Immature natural killer cell (primary cell): ENCODE data around the gene IZUMO1R. TPM values are rescaled to one million over a fixed set of nuclear protein-coding genes. Genes with fewer than 3 reads are reported as not detected.

Source experiments
- DNase-seq, 3 donors: peaks; one replicate each; pipeline ENCODE4 v3.0.0; 2022; ENCODE audit warnings: mixed read lengths in 1 of 3
- H3K27ac Mint-ChIP-seq, 6 donors: one replicate each; pipeline ENCODE4 v1.8.0; 2020; ENCODE audit warnings: mixed read lengths in 6 of 6, mild to moderate bottlenecking in 5 of 6, inconsistent platforms in 4 of 6, moderate library complexity in 3 of 6
- H3K27me3 Mint-ChIP-seq, 3 donors: one replicate each; pipeline ENCODE4 v1.8.0; 2020 to 2021; ENCODE audit warnings: low read depth in 3 of 3, mild to moderate bottlenecking in 3 of 3, mixed read lengths in 3 of 3, moderate library complexity in 3 of 3, inconsistent platforms in 1 of 3
- H3K36me3 Mint-ChIP-seq, 3 donors: one replicate each; pipeline ENCODE4 v1.8.0; 2020; ENCODE audit warnings: mixed read lengths in 3 of 3, inconsistent platforms in 2 of 3, mild to moderate bottlenecking in 2 of 3
- H3K4me1 Mint-ChIP-seq, 2 donors: one replicate each; pipeline ENCODE4 v1.8.0; 2020; ENCODE audit warnings: inconsistent platforms in 2 of 2, mild to moderate bottlenecking in 2 of 2, mixed read lengths in 2 of 2, moderate library complexity in 1 of 2
- H3K4me3 Mint-ChIP-seq, 5 donors: one replicate each; pipeline ENCODE4 v1.8.0; 2020; ENCODE audit warnings: mild to moderate bottlenecking in 5 of 5, mixed read lengths in 5 of 5, inconsistent platforms in 3 of 5, moderate library complexity in 3 of 5
- H3K9me3 Mint-ChIP-seq, 6 donors: one replicate each; pipeline ENCODE4 v1.8.0; 2020; ENCODE audit warnings: mild to moderate bottlenecking in 6 of 6, mixed read lengths in 6 of 6, inconsistent platforms in 4 of 6, moderate library complexity in 3 of 6
- polyA plus RNA-seq, 3 donors: library from polyadenylated mRNA; unstranded; fragments of 300-500 nt; fragmentation: Illumina TruSeq; gene quantifications; one replicate each; pipeline ENCODE4 v1.2.3, GENCODE V29; 2021

IZUMO1R gene
- polyA plus RNA-seq, 3 donors from 2014 or later: not detected

DNA sequence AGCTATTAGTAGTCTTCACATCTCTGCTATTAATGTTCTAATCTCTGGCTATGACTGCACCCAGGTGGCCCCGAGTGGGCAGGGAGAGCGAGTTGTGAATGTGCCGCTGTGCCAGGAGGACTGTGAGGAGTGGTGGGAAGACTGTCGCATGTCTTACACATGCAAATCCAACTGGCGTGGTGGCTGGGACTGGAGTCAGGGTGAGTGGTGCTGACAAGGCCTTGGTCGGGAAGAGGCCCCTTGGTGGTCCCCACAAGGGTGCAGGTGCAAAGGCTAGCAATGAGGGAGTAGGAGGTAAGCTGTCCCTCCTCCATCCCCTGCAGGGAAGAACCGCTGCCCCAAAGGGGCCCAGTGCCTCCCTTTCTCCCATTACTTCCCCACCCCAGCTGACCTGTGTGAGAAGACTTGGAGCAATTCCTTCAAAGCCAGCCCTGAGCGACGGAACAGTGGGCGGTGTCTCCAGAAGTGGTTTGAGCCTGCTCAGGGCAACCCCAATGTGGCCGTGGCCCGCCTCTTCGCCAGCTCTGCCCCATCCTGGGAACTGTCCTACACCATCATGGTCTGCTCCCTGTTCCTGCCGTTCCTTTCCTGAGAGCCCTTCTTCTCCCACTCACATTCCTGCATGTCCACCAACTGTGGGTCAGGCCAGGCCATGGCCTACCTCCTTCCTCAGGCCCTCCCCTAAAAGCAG is 2.9 kb downstream of the IZUMO1R start:
- Mint-ChIP-seq H3K4me3 (no peak overlapping the region), H3K27ac (no peak overlapping the region), H3K36me3 (no peaks in the 10 kb centered on the region), H3K27me3 (peaks cover 0 to 7% (median 4%) of the 10 kb centered on the region in 3 donors), H3K9me3 (no peaks in the 10 kb centered on the region), H3K4me1 (no peaks in the 10 kb centered on the region)
- no peak for DNase-seq

GRCh38 chr11:94308024-94308423 is 3.6 kb downstream of the IZUMO1R start:
- no peak overlapping the region for H3K27ac Mint-ChIP-seq
- H3K36me3 Mint-ChIP-seq: no peaks in the 10 kb centered on the region
- H3K9me3 Mint-ChIP-seq: no peaks in the 10 kb centered on the region
- H3K4me1 Mint-ChIP-seq: no peaks in the 10 kb centered on the region
- H3K27me3 Mint-ChIP-seq: peaks cover 0 to 7% (median 5%) of the 10 kb centered on the region in 3 donors
- H3K4me3 Mint-ChIP-seq: no peak overlapping the region
- DNase-seq: no peak

DNA sequence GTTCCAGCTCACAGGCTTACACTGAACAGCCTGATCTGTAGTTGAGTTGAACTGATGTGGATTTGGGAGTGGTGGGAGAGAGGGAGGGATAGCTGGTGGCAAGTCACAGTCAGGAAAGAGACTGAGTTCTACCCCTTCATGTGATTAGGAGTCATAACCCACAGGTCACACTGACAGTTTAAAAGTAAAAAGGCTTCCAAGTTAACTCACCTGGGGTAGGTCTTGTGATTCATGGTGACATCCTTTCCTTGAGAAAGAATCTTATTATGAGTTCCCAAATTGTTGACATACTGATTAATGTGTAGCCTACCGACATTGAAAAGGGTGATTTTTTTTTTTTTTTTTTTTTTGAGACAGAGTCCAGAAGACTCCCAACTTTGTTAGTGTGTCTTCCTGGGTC is 5.4 kb downstream of the IZUMO1R start:
- Mint-ChIP-seq H3K4me1 (no peaks in the 10 kb centered on the region), H3K4me3 (no peak overlapping the region)

DNA sequence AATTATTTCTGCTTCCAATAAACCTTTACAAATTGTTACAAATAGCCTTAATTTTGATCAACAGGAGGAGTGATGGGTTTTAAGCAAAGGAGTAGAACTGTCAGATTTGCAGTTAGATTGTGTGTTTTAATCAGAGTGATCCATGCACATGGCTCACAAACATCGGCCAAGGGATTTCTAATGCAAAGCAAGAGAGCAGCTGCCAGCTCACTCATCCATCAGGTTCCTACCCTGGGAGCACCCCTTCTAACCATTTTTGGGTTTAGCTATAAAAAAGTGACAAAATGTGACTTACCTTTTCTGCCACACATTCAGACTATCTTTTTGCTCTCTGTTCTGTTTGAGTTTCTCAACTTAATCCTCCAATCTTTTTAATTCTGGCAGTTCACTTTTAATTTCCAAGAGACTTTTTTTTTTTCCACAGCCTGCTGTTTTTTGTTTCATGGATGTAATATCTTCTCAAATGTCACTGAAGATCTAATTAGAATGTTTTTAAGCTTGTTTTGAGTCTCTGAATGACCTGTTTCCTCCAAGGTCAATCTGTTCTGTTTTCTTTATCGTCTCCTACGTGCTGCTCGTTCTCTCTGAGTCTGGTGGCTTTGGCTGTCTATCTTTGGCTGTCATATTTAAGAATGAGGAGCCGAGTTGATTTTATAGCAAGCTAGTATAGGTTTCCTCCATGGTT is 6.0 kb downstream of the IZUMO1R start:
- no peak for DNase-seq
- H3K27me3 Mint-ChIP-seq: peaks cover 2 to 19% (median 4%) of the 10 kb centered on the region in 3 donors

More for the DNA sequence above, 5.4 kb downstream of the IZUMO1R start:
- no peak for DNase-seq
- Mint-ChIP-seq H3K36me3 (no peaks in the 10 kb centered on the region), H3K27ac (no peak overlapping the region), H3K27me3 (peaks cover 0 to 19% (median 3%) of the 10 kb centered on the region in 3 donors), H3K9me3 (peaks cover 0 to 3% (median 0%) of the 10 kb centered on the region in 6 donors)

DNA sequence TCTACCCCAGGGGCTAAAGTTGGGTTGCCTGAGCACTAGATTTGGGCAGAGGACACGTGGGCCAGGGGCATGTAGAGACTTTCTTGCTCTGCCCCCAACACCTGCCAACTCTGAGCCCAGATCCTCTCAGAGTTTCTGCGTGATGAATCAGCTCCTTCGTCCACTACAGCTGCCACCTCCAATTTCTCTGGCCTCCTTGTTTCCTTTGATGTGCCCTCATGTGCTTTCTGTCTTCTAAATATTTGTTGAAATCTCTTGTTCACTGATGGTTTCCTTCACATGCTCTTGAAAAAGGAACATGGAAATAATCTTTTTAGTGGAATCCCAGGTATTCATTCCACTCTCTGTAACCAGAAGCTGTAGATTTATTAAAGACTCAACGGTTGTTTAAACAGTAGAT is 8.0 kb downstream of the IZUMO1R start:
- Mint-ChIP-seq H3K36me3 (no peaks in the 10 kb centered on the region), H3K4me3 (no peak overlapping the region), H3K27me3 (peaks cover 2 to 20% (median 4%) of the 10 kb centered on the region in 3 donors), H3K27ac (no peak overlapping the region), H3K9me3 (peaks cover 0 to 4% (median 0%) of the 10 kb centered on the region in 6 donors), H3K4me1 (no peaks in the 10 kb centered on the region)
- no peak for DNase-seq

More for the DNA sequence above, 6.0 kb downstream of the IZUMO1R start:
- H3K36me3 Mint-ChIP-seq: no peaks in the 10 kb centered on the region
- no peak overlapping the region for H3K27ac Mint-ChIP-seq
- peaks cover 0 to 4% (median 0%) of the 10 kb centered on the region in 6 donors for H3K9me3 Mint-ChIP-seq
- no peaks in the 10 kb centered on the region for H3K4me1 Mint-ChIP-seq
- H3K4me3 Mint-ChIP-seq: no peak overlapping the region

DNA sequence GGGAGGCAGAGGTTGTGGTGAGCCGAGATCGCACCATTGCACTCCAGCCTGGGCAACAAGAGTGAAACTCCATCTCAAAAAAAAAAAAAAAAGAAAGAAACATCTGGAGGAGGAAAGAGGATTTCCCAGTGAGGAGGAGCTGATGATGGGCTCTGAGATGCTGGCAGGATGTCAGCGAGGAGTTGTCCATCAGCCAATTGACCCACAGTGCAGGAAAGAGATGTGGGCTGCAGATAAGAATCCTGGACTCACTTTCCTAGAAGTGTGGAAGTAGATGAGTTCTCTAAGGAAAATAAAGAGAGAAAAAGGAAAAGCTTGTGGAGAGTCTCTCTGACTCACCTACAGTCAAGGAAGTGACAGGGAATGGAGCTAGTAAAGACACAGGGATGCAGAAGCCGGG is 9.7 kb downstream of the IZUMO1R start:
- H3K4me3 Mint-ChIP-seq: no peak overlapping the region

DNA sequence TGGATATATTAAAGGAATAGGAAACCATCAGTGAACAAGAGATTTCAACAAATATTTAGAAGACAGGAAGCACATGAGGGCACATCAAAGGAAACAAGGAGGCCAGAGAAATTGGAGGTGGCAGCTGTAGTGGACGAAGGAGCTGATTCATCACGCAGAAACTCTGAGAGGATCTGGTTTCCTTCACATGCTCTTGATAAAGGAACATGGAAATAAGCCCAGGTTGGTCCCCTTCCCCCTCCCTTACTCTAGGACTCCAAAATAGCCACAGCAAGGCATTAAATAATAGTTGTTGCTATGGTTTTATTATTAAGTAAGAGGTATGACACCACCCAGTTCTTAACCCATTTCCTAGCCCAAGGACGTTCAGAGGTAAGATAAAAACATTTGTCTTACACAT is 11.3 kb downstream of the IZUMO1R start:
- DNase-seq: no peak
- Mint-ChIP-seq H3K9me3 (peaks cover 0 to 4% (median 0%) of the 10 kb centered on the region in 6 donors), H3K4me1 (no peaks in the 10 kb centered on the region), H3K27me3 (peaks cover 4 to 19% (median 4%) of the 10 kb centered on the region in 3 donors), H3K4me3 (no peak overlapping the region), H3K36me3 (no peaks in the 10 kb centered on the region), H3K27ac (no peak overlapping the region)

More for the DNA sequence above, 9.7 kb downstream of the IZUMO1R start:
- Mint-ChIP-seq H3K4me1 (no peaks in the 10 kb centered on the region), H3K36me3 (no peaks in the 10 kb centered on the region), H3K27me3 (peaks cover 4 to 20% (median 4%) of the 10 kb centered on the region in 3 donors), H3K27ac (no peak overlapping the region), H3K9me3 (peaks cover 0 to 4% (median 0%) of the 10 kb centered on the region in 6 donors)
- no peak for DNase-seq

DNA sequence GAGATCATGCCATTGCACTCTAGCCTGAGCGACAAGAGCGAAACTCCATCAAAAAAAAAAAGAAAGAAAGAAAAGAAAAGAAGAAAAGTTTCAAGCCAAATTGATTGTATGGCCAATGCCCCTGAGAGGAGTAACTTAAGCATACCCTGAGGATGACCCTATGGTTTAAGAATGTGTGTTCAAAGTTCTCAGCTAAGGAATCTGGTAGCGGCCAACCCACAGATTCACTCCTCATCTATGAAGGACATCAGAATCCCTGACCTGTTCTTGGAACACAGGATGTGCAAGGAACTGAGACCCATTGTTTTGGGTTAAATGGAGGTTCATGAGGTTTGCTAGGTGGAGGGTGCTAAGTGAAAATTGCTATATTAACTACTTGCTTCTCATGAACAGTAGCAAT is 18.1 kb downstream of the IZUMO1R start:
- no peaks in the 10 kb centered on the region for H3K4me1 Mint-ChIP-seq
- H3K27ac Mint-ChIP-seq: no peak overlapping the region
- H3K36me3 Mint-ChIP-seq: no peaks in the 10 kb centered on the region
- H3K9me3 Mint-ChIP-seq: no peaks in the 10 kb centered on the region
- H3K4me3 Mint-ChIP-seq: no peak overlapping the region
- no peak for DNase-seq
- H3K27me3 Mint-ChIP-seq: peaks cover 3 to 4% (median 4%) of the 10 kb centered on the region in 3 donors

DNA sequence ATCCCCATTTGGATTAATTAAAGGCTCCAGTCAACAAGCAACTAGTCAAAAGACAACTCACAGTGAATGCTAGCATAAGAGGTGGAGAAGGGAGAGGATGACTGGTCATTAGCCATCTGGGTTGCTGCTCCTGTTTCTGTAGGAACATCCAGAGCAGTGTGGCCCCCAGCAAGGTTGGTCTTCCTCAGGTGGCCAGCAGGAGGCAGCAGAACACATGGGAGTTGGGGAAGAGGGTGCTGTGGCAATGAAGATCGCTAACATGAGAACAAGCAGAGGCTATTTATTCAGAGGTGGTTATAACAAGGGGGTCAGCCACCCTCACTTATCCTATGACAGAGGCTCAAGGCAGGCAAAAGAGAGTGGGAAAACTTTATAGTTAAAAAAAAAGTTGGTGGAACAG is 21.3 kb downstream of the IZUMO1R start:
- no peak overlapping the region for H3K4me3 Mint-ChIP-seq
- peaks cover 2 to 4% (median 3%) of the 10 kb centered on the region in 3 donors for H3K27me3 Mint-ChIP-seq
- no peaks in the 10 kb centered on the region for H3K4me1 Mint-ChIP-seq
- no peaks in the 10 kb centered on the region for H3K36me3 Mint-ChIP-seq
- peak; percentile 47 to 60 (median 57) for DNase-seq
- H3K9me3 Mint-ChIP-seq: no peaks in the 10 kb centered on the region
- H3K27ac Mint-ChIP-seq: no peak overlapping the region

DNA sequence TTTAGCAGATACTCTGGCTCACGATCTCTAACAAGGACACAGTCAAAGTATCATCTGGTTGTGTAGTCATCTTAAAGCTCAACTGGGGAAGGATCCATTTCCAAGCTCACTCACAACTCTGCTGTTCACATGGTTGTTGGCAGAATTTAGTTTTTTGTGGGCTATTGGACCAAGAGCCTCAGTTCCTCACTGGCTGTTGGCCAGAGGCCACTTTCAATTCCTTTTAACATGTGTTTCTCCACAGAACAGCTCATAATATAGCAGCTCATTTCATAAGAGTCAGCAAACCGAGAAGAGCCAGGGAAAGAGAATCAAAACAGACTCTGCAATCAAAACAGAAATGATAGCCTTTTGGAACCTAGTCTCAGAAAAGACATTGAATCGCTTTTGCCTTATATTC is 22.6 kb downstream of the IZUMO1R start:
- H3K36me3 Mint-ChIP-seq: no peaks in the 10 kb centered on the region
- H3K27me3 Mint-ChIP-seq: peaks cover 0 to 2% (median 2%) of the 10 kb centered on the region in 3 donors
- no peak overlapping the region for H3K27ac Mint-ChIP-seq
- DNase-seq: no peak
- no peak overlapping the region for H3K4me3 Mint-ChIP-seq
- H3K9me3 Mint-ChIP-seq: no peaks in the 10 kb centered on the region
- H3K4me1 Mint-ChIP-seq: no peaks in the 10 kb centered on the region

DNA sequence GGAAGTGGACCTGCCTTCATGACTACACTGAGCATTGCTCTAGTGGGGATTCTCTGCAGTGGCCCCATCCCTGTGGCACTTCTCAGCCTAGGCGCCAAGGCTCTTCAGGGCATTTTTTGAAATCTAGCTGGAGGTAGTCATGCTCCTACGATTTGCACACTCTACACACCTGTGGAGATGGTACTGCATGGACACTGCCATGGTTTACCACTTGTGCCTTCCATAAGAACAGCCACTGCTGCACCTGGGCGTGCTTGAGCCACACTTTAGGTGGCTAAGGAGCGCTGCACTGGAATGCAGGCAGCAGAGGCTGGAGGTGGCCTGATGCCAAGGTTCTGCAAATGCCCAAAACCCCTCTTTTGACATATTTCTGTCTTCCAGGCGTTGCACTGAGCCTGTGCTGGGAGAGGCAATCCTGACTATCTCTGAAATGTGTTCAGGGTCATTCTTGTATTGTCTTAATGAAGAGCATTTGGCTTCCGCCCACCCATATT is 24.3 kb downstream of the IZUMO1R start:
- H3K9me3 Mint-ChIP-seq: no peaks in the 10 kb centered on the region
- H3K27me3 Mint-ChIP-seq: peaks cover 2% of the 10 kb centered on the region in 3 donors
- H3K4me1 Mint-ChIP-seq: no peaks in the 10 kb centered on the region
- no peak for DNase-seq
- no peaks in the 10 kb centered on the region for H3K36me3 Mint-ChIP-seq
- H3K4me3 Mint-ChIP-seq: no peak overlapping the region
- no peak overlapping the region for H3K27ac Mint-ChIP-seq

DNA sequence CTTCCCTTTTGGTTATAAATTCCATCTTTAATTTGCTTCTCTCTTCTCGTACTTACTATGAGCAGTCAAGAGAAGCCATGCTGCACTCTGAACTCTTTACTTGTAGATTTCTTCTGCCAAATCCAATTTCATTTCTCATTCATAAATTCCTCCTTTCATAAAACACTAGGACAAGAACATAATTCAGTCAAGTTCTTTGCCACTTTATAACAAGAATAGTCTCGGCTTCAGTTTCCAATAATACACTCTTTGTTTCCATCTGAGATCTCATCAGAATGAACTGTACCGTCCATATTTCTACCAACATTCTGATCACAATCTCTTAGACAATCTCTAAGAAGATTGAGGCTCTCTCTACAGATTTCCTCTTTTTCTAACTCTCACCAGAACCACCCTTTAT is 25.1 kb downstream of the IZUMO1R start:
- H3K27ac Mint-ChIP-seq: no peak overlapping the region

DNA sequence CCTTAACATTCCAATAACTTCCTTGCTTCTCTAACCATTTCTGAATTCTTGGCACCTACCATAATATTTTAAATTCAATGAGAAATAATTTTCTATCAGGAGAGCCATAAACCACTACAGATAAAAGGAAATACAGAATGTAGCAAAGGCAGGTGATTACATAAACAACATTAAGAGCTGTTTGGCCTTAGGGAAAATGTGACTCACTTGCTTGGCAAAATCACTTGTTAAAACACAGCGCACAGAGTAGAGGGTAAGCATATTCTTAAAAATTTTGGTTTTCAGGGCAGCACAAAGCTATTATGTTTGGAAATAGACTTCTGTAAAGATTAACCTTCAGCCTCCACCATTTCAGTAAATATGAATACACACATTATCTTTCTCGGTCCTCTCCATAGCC is 26.4 kb downstream of the IZUMO1R start:
- DNase-seq: no peak
- Mint-ChIP-seq H3K27me3 (peaks cover 0 to 2% (median 0%) of the 10 kb centered on the region in 3 donors), H3K4me3 (no peak overlapping the region), H3K9me3 (no peaks in the 10 kb centered on the region), H3K36me3 (no peaks in the 10 kb centered on the region), H3K4me1 (no peaks in the 10 kb centered on the region), H3K27ac (no peak overlapping the region)

More for the DNA sequence above, 25.1 kb downstream of the IZUMO1R start:
- DNase-seq: no peak
- Mint-ChIP-seq H3K36me3 (no peaks in the 10 kb centered on the region), H3K4me1 (no peaks in the 10 kb centered on the region), H3K27me3 (peaks cover 0 to 2% (median 2%) of the 10 kb centered on the region in 3 donors), H3K9me3 (no peaks in the 10 kb centered on the region), H3K4me3 (no peak overlapping the region)

- no peak overlapping the region for H3K4me3 Mint-ChIP-seq
- peaks cover 0 to 7% (median 3%) of the 10 kb centered on the region in 3 donors for H3K27me3 Mint-ChIP-seq
- DNase-seq: no peak
- no peaks in the 10 kb centered on the region for H3K4me1 Mint-ChIP-seq
- H3K27ac Mint-ChIP-seq: no peak overlapping the region
- no peaks in the 10 kb centered on the region for H3K9me3 Mint-ChIP-seq
- no peaks in the 10 kb centered on the region for H3K36me3 Mint-ChIP-seq
Measured at GRCh38 chr11:94332814-94333213, 28.4 kb downstream of the IZUMO1R start.
